DOHH2 (cell line): Measurements from ENCODE around the gene FBXO42.

Source experiments
- CTCF ChIP-seq: fragments of 200-600 bp; sonication (generic); IDR thresholded peaks from one replicate; pipeline ENCODE4 v1.5.1; 2014; ENCODE audit warnings: antibody characterized with exemption, mild to moderate bottlenecking, low read depth, low read length; ENCODE audit not compliant: poor library complexity, severe bottlenecking
- EZH2phosphoT487 ChIP-seq: fragments of 200-600 bp; sonication (generic); IDR thresholded peaks from 2 replicates; pipeline ENCODE4 v1.6.1; 2017; ENCODE audit warnings: borderline replicate concordance, mild to moderate bottlenecking, antibody characterized with exemption, low read length, moderate library complexity, mixed read lengths

- TF ChIP-seq CTCF (no peak), EZH2phosphoT487 (no peak)
These were observed 4.6 kb upstream of the FBXO42 start for GRCh38 chr1:16356867-16357266.
